HEK293T (cell line): Measurements from ENCODE around the gene SQSTM1.

ENCODE experiments used
- FOXA1 ChIP-seq: fragments of 450-650 bp; IDR thresholded peaks from 2 replicates; pipeline ENCODE4 v1.6.1; 2016; ENCODE audit warnings: mild to moderate bottlenecking
- FOXM1 ChIP-seq: fragments of 450-650 bp; IDR thresholded peaks from 2 replicates; pipeline ENCODE4 v1.6.1; 2017; ENCODE audit warnings: mild to moderate bottlenecking, borderline replicate concordance

GRCh38 chr5:179814090-179814489 lies 6.6 kb upstream of the SQSTM1 start:
- TF ChIP-seq FOXA1 (no peak), FOXM1 (no peak)
